ENCODE data around the gene RBM17. TPM values are rescaled to one million over a fixed set of nuclear protein-coding genes. Genes with fewer than 3 reads are reported as not detected.

Gene RBM17
- total and polyA plus RNA-seq, 11 donors, result 29.2 to 83.9 (median 60.6) TPM

- H3K4me3 ChIP-seq, result no peak overlapping the region
- DNase-seq (no peak), ATAC-seq (no peak)
- H3K9me3 ChIP-seq, result no peaks in the 10 kb centered on the region
- H3K36me3 ChIP-seq, result no peaks in the 10 kb centered on the region
- peaks cover 0 to 9% (median 0%) of the 10 kb centered on the region in 9 donors for H3K27me3 ChIP-seq
- 88 to 94% (median 90%) methylated on average over 8 of the region's 8 CpGs for WGBS, 4 donors
- TF ChIP-seq POLR2A (IDR thresholded peaks at IDR 0.05) (no peak), CTCF (IDR thresholded peaks at IDR 0.05) (no peak)
- intact Hi-C loops (cut with DNase I), result no loop called here
- H3K27ac ChIP-seq, result no peak overlapping the region
- H3K4me1 ChIP-seq, result peaks cover 0 to 8% (median 0%) of the 10 kb centered on the region in 12 donors
Observed at GRCh38 chr10:6135589-6136168, 46.8 kb downstream of the RBM17 start.

GRCh38 chr10:6136215-6137201 lies 47.7 kb downstream of the RBM17 start:
- no peaks in the 10 kb centered on the region for H3K36me3 ChIP-seq
- H3K27me3 ChIP-seq, result peaks cover 0 to 9% (median 0%) of the 10 kb centered on the region in 9 donors
- ATAC-seq, result no peak
- H3K27ac ChIP-seq, result no peak overlapping the region
- no peaks in the 10 kb centered on the region for H3K9me3 ChIP-seq
- H3K4me3 ChIP-seq, result no peak overlapping the region
- peaks cover 0 to 16% (median 0%) of the 10 kb centered on the region in 12 donors for H3K4me1 ChIP-seq
- 59 to 68% (median 66%) methylated on average over 18 to 20 of the region's 20 CpGs for WGBS, 4 donors
- DNase-seq, result no peak
- no peak for TF ChIP-seq POLR2A (IDR thresholded peaks at IDR 0.05)
- TF ChIP-seq CTCF (IDR thresholded peaks at IDR 0.05), result no peak
- intact Hi-C loops (cut with DNase I), result no loop called here

- no peaks in the 10 kb centered on the region for H3K36me3 ChIP-seq
- H3K9me3 ChIP-seq, result no peaks in the 10 kb centered on the region
- intact Hi-C loops (cut with DNase I), result no loop called here
- H3K27me3 ChIP-seq, result peaks cover 0 to 9% (median 0%) of the 10 kb centered on the region in 9 donors
- ATAC-seq (no peak), DNase-seq (no peak)
- H3K27ac ChIP-seq, result no peak overlapping the region
- WGBS, 4 donors, result 83 to 87% (median 83%) methylated on average over 11 of the region's 11 CpGs
- H3K4me1 ChIP-seq, result peaks cover 0 to 24% (median 0%) of the 10 kb centered on the region in 12 donors
- no peak for TF ChIP-seq POLR2A (IDR thresholded peaks at IDR 0.05)
- TF ChIP-seq CTCF (IDR thresholded peaks at IDR 0.05), result no peak
- no peak overlapping the region for H3K4me3 ChIP-seq
Observed at GRCh38 chr10:6138456-6138855, 49.6 kb downstream of the RBM17 start.

GRCh38 chr10:6139470-6139869 lies 50.6 kb downstream of the RBM17 start:
- no peaks in the 10 kb centered on the region for H3K36me3 ChIP-seq
- no peak for DNase-seq
- intact Hi-C loops (cut with DNase I), result no loop called here
- H3K4me1 ChIP-seq, result peaks cover 0 to 29% (median 5%) of the 10 kb centered on the region in 12 donors
- no peak overlapping the region for H3K4me3 ChIP-seq
- no peaks in the 10 kb centered on the region for H3K9me3 ChIP-seq
- peaks cover 0 to 9% (median 0%) of the 10 kb centered on the region in 9 donors for H3K27me3 ChIP-seq
- ATAC-seq, result no peak
- TF ChIP-seq POLR2A (IDR thresholded peaks at IDR 0.05), result no peak
- no peak for TF ChIP-seq CTCF (IDR thresholded peaks at IDR 0.05)
- 91 to 96% (median 95%) methylated on average over 11 of the region's 11 CpGs for WGBS, 4 donors
- H3K27ac ChIP-seq, result no peak overlapping the region

Data from heart left ventricle (tissue), 16 donors.